SK-N-SH treated with all-trans-retinoic acid at 6 μM for 48 hours (cell line): Measurements from ENCODE around the gene CHFR.
"Not testable (repeated sequence)": the region's sequence is repeated elsewhere in the genome, so short reads cannot be mapped to it uniquely, and the experiment has no call there.

Source experiments
- ATAC-seq: fragments of 200-7000 bp; cut with Tn5 transposase; 3 replicates; pipeline ENCODE4 v1.9.1; 2020; ENCODE audit warnings: mild to moderate bottlenecking, moderate library complexity
- ARNTL ChIP-seq: fragments of 450-650 bp; formaldehyde crosslinking; IDR thresholded peaks from 2 replicates; pipeline ENCODE4 v1.5.0; 2020; ENCODE audit warnings: low read depth, mild to moderate bottlenecking, moderate library complexity, borderline replicate concordance
- BACH2 ChIP-seq: fragments of 250-450 bp; sonication (Bioruptor Pico); IDR thresholded peaks from 2 replicates; pipeline ENCODE4 v1.9.0; 2021; ENCODE audit warnings: mild to moderate bottlenecking, borderline replicate concordance
- CSDC2 ChIP-seq: fragments of 250-450 bp; sonication (Bioruptor Pico); IDR thresholded peaks from 2 replicates; pipeline ENCODE4 v1.5.0; 2020; ENCODE audit warnings: mild to moderate bottlenecking, moderate library complexity
- CSRNP3 ChIP-seq: fragments of 250-450 bp; sonication (Bioruptor Pico); IDR thresholded peaks from 2 replicates; pipeline ENCODE4 v1.5.1; 2021; ENCODE audit warnings: mild to moderate bottlenecking, moderate library complexity
- ESRRG ChIP-seq: fragments of 250-450 bp; sonication (Bioruptor Pico); IDR thresholded peaks from 2 replicates; pipeline ENCODE4 v1.6.1; 2021; ENCODE audit warnings: mild to moderate bottlenecking
- GLIS3 ChIP-seq: fragments of 250-450 bp; sonication (Bioruptor Pico); IDR thresholded peaks from 2 replicates; pipeline ENCODE4 v1.5.0; 2020; ENCODE audit warnings: mild to moderate bottlenecking, moderate library complexity
- ISL1 ChIP-seq: fragments of 250-450 bp; sonication (Bioruptor Pico); IDR thresholded peaks from 2 replicates; pipeline ENCODE4 v2.1.2; 2022; ENCODE audit warnings: mild to moderate bottlenecking, moderate library complexity
- OSR1 ChIP-seq: fragments of 250-450 bp; sonication (Bioruptor Pico); IDR thresholded peaks from 2 replicates; pipeline ENCODE4 v1.8.0; 2022; ENCODE audit warnings: moderate library complexity, mild to moderate bottlenecking, inconsistent platforms
- PATZ1 ChIP-seq: fragments of 250-450 bp; sonication (Bioruptor Pico); IDR thresholded peaks from 2 replicates; pipeline ENCODE4 v1.8.0; 2020; ENCODE audit warnings: mild to moderate bottlenecking, moderate library complexity, borderline replicate concordance
- PPARA ChIP-seq: fragments of 250-450 bp; sonication (Bioruptor Pico); IDR thresholded peaks from 2 replicates; pipeline ENCODE4 v1.5.0; 2020; ENCODE audit warnings: mild to moderate bottlenecking, borderline replicate concordance
- RARB ChIP-seq: fragments of 250-450 bp; sonication (Bioruptor Pico); IDR thresholded peaks from 2 replicates; pipeline ENCODE4 v1.8.0; 2021; ENCODE audit warnings: mild to moderate bottlenecking, moderate library complexity
- SNAI2 ChIP-seq: fragments of 250-450 bp; sonication (Bioruptor Pico); IDR thresholded peaks from 2 replicates; pipeline ENCODE4 v1.5.0; 2020; ENCODE audit warnings: mild to moderate bottlenecking, moderate library complexity
- TCF4 ChIP-seq: fragments of 250-450 bp; sonication (Bioruptor Pico); IDR thresholded peaks from 2 replicates; pipeline ENCODE4 v1.8.0; 2021; ENCODE audit warnings: mild to moderate bottlenecking, moderate library complexity, borderline replicate concordance
- TOX ChIP-seq: fragments of 250-450 bp; sonication (Bioruptor Pico); IDR thresholded peaks from 2 replicates; pipeline ENCODE4 v1.8.0; 2021; ENCODE audit warnings: mild to moderate bottlenecking, moderate library complexity, borderline replicate concordance
- ZFP3 ChIP-seq: fragments of 250-450 bp; sonication (Bioruptor Pico); IDR thresholded peaks from 2 replicates; pipeline ENCODE4 v1.5.0; 2020; ENCODE audit warnings: mild to moderate bottlenecking, moderate library complexity
- ZFP30 ChIP-seq: fragments of 450-650 bp; formaldehyde crosslinking; IDR thresholded peaks from 2 replicates; pipeline ENCODE4 v1.5.0; 2022; ENCODE audit warnings: mild to moderate bottlenecking, moderate library complexity
- ZNF565 ChIP-seq: fragments of 450-650 bp; formaldehyde crosslinking; conservative IDR thresholded peaks from 2 replicates; pipeline ENCODE4 v1.5.0; 2020; ENCODE audit warnings: low read depth, mild to moderate bottlenecking, moderate library complexity
- ZNF70 ChIP-seq: fragments of 450-650 bp; formaldehyde crosslinking; IDR thresholded peaks from 2 replicates; pipeline ENCODE4 v1.5.0; 2020; ENCODE audit warnings: mild to moderate bottlenecking, moderate library complexity
- ZNF8 ChIP-seq: fragments of 450-650 bp; formaldehyde crosslinking; IDR thresholded peaks from 2 replicates; pipeline ENCODE4 v1.5.0; 2020; ENCODE audit warnings: mild to moderate bottlenecking, moderate library complexity
- TF ChIP-seq, protein P1 (sequence below): fragments of 250-450 bp; sonication (Bioruptor Pico); IDR thresholded peaks from 2 replicates; pipeline ENCODE4 v1.5.0; 2020; ENCODE audit warnings: mild to moderate bottlenecking, moderate library complexity

CHFR gene

GRCh38 chr12:132813443-132813842, 74.0 kb downstream of the CHFR start:
- ATAC-seq, result no peak
- no peak for TF ChIP-seq ESRRG (CRISPR knock-in tag)

DNA sequence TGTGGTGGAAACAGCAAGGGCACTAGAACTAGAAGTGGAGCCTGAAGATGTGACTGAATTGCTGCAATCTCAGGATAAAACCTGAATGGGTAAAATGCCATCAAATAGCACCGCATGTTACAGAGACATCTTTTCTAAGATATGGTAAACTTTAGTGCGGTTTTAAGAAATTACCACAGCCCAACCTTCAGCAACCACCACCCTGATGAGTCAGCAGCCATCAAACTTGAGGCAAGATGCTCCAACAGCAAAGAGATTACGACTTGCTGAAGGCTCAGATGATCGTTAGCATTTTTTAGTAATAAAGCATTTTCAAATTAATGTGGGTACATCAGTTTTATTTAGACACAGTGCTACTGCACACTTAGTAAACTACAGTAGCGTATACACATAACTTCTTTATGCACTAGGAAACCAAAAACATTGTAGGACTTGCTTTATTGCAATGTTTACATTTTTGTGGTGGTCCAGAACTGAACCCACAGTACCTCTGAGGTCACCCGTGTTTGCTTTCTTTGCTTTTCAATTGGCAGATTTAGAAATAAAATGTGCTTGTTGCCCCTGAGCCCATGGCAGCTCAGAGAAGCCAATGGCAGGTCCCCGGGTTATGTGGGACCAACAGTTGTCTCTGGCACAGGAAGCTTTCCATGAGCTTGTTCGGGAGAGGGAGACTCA, 74.6 kb downstream of the CHFR start:
- no peak for ATAC-seq
- TF ChIP-seq, protein P1, sequence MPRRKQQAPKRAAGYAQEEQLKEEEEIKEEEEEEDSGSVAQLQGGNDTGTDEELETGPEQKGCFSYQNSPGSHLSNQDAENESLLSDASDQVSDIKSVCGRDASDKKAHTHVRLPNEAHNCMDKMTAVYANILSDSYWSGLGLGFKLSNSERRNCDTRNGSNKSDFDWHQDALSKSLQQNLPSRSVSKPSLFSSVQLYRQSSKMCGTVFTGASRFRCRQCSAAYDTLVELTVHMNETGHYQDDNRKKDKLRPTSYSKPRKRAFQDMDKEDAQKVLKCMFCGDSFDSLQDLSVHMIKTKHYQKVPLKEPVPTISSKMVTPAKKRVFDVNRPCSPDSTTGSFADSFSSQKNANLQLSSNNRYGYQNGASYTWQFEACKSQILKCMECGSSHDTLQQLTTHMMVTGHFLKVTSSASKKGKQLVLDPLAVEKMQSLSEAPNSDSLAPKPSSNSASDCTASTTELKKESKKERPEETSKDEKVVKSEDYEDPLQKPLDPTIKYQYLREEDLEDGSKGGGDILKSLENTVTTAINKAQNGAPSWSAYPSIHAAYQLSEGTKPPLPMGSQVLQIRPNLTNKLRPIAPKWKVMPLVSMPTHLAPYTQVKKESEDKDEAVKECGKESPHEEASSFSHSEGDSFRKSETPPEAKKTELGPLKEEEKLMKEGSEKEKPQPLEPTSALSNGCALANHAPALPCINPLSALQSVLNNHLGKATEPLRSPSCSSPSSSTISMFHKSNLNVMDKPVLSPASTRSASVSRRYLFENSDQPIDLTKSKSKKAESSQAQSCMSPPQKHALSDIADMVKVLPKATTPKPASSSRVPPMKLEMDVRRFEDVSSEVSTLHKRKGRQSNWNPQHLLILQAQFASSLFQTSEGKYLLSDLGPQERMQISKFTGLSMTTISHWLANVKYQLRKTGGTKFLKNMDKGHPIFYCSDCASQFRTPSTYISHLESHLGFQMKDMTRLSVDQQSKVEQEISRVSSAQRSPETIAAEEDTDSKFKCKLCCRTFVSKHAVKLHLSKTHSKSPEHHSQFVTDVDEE, result no peak
- TF ChIP-seq TOX (no peak), PATZ1 (CRISPR knock-in tag) (no peak), CSDC2 (CRISPR knock-in tag) (no peak), ZFP30 (no peak), TCF4 (CRISPR knock-in tag) (no peak), OSR1 (CRISPR knock-in tag) (no peak), BACH2 (CRISPR knock-in tag) (no peak), ZFP3 (CRISPR knock-in tag) (no peak), ZNF565 (CRISPR knock-in tag) (no peak), ZNF8 (CRISPR knock-in tag) (no peak), ESRRG (CRISPR knock-in tag) (no peak), RARB (CRISPR knock-in tag) (no peak)

DNA sequence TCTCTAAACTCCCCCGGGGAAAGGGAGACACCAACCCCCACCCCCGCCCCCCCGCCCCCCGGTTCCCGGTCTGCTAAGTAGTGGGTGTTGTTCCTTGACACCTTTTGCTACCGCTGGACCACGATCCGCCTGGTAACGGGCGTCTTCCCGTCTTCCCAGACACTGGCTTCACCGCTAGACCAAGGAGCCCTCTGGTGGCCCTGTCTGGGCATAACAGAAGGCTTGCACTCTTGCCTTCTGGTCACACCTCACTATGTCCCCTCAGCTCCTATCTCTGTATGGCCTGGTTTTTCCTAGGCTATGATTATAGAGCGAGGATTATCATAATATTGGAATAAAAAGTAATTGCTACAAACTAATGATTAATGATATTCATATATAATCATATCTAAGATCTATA, 78.0 kb downstream of the CHFR start:
- not testable (repeated sequence) for ATAC-seq

DNA sequence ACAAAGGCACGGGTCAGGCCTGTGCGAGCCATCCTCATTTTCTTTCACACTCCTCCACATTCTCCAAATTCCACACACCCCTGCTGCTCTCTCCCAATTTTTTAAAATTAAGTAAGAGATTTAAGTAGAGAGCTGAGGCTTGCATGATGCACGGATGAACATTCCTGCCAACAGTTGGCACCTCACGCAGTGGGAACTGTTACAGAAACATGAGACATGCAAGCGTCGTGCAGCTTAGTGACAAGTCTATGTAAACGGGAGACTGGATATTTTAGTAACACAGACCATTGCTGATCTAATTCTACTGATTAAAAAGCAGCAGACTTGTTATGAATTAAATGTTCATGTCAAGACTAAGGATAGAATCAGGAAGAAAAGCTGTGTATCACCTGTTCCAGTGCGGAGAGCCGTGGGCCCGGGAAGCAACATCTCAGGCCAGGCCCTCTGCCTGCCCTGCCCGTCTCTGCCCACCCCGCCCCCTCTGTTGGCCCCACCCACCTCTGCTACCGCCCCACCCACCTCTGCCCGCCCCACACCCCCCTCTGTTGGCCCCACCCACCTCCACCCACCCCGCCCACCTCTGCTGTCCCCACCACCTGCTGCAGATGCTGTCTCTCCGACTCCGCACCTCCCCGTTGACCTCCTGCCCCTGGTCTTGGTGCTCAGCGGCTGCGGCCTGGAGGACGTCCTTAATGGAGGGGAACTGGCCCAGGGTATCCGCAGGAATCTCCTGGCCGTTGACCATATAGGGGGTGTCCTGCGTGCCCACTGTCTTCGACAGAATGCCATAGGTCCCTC, 79.9 kb downstream of the CHFR start:
- no peak; the same call in none of the 3 replicates for ATAC-seq

More for the DNA sequence above, 79.9 kb downstream of the CHFR start:
- TF ChIP-seq ISL1 (CRISPR knock-in tag), result no peak
- no peak for TF ChIP-seq ZNF70 (CRISPR knock-in tag)
- no peak for TF ChIP-seq GLIS3 (CRISPR knock-in tag)
- no peak for TF ChIP-seq ZNF565 (CRISPR knock-in tag)
- no peak for TF ChIP-seq RARB (CRISPR knock-in tag)
- TF ChIP-seq PATZ1 (CRISPR knock-in tag), result no peak
- no peak for TF ChIP-seq BACH2 (CRISPR knock-in tag)
- no peak for TF ChIP-seq ARNTL (CRISPR knock-in tag)
- no peak for TF ChIP-seq CSRNP3 (CRISPR knock-in tag)
- no peak for TF ChIP-seq PPARA (CRISPR knock-in tag)
- no peak for TF ChIP-seq ZFP30
- no peak for TF ChIP-seq SNAI2 (CRISPR knock-in tag)
